Measurements from ENCODE around the gene VAV2. TPM values are rescaled to one million over a fixed set of nuclear protein-coding genes. Genes with fewer than 3 reads are reported as not detected.

The VAV2 gene
- total and polyA plus RNA-seq, 2 of the 4 experiments (the other 2 are of a cell fraction): 10.8 to 13.4 TPM

DNA sequence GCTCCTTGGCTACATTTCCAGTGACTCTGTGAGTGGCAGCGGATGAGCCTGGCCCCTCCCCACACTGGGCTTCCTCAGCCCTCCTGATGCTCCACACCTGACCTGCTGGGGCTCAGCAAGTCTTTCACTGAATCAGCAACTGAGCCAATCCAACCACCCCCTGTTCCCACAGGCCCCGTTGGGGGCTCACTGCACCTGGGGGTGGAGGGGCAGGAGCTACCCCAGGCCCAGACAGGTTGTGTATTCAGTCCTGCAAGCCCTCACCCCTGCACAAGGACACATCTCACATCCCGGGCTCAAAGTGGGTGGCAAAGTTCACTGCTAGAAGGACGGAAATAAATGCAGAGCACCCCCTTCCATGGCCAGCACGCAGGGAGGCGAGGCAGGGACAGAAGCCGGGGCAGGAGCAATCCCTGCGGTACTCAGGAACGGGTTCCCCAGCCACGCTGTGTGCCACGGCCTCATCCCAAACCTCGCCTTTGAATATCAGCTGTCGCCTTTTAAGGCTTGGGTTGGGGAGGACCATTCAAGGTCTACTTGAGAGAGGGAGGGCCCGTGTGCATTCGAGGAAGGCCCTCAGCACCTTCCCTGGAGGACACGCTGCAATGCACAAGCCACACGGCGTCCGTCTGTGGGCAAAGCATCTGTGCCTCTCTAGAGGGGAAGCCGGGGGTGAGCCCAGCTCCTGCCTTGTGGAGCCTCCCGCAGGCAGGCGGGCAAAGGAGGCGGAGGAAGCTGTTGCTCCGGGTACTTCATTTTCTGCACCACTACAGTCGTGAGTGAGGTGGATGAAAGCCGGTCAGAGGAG, 179.0 kb downstream of the VAV2 start:
- Histone ChIP-seq H3K18ac (ENCODE audit: low read depth, low read length) (no peak overlapping the region), H3K56ac (ENCODE audit: extremely low read depth, insufficient read depth, low read length) (no peak overlapping the region), H3K9ac (ENCODE audit: low read depth, low read length) (no peak overlapping the region), H4K5ac (ENCODE audit: low read depth, low read length) (no peak overlapping the region), H3K4me3 (ENCODE audit: insufficient read depth, low read depth, low read length) (no peak overlapping the region), H3K23ac (ENCODE audit: low read depth, low read length) (0 out of 2 replicates have a peak overlapping the region, but pooled peaks have one; percentile 59), H3K27ac (ENCODE audit: insufficient read depth, low read length) (no peak overlapping the region), H3K4me2 (ENCODE audit: low read depth, low read length) (no peak overlapping the region), H2BK120ac (ENCODE audit: low read depth, low read length) (no peak overlapping the region), H3K4me1 (ENCODE audit: control insufficient read depth, insufficient read depth, low read length) (no peaks in the 10 kb centered on the region; the same call in 1 of the 2 replicates), H4K8ac (ENCODE audit: low read depth in 2 of 2, low read length in 2 of 2) (no peak overlapping the region), H3K79me1 (ENCODE audit: low read depth in 1 of 2, low read length in 2 of 2) (peaks cover 0 to 17% of the 10 kb centered on the region in 2 experiments; a peak in 1 of 4 replicates), H2BK15ac (ENCODE audit: low read depth, low read length) (no peak overlapping the region), H3K27me3 (ENCODE audit: control insufficient read depth, insufficient read depth, low read length) (no peaks in the 10 kb centered on the region), H4K91ac (ENCODE audit: insufficient read depth, low read depth, low read length) (no peak overlapping the region), H2BK20ac (ENCODE audit: low read depth, low read length) (no peak overlapping the region), H2AFZ (replicated peaks; ENCODE audit: low read length, poor library complexity) (no peak overlapping the region), H2AK9ac (replicated peaks; ENCODE audit: low read depth, low read length, poor library complexity) (no peak overlapping the region), H2AK5ac (ENCODE audit: low read depth, low read length) (no peak overlapping the region), H3K9me1 (ENCODE audit: insufficient read depth, low read length) (peaks cover 3% of the 10 kb centered on the region), H4K20me1 (ENCODE audit: insufficient read depth, low read length) (no peaks in the 10 kb centered on the region; the same call in 1 of the 2 replicates), H3K9me3 (ENCODE audit: control insufficient read depth, insufficient read depth, low read length) (no peaks in the 10 kb centered on the region), H3K14ac (replicated peaks; ENCODE audit: low read depth, low read length) (no peak overlapping the region), H3K4ac (ENCODE audit: low read depth, low read length) (no peak overlapping the region), H2BK5ac (ENCODE audit: low read depth, low read length, poor library complexity, severe bottlenecking) (no peak overlapping the region), H3K36me3 (ENCODE audit: control insufficient read depth, insufficient read depth, low read length) (peaks cover 13% of the 10 kb centered on the region)
- 92% methylated on average over 16 of the region's 26 CpGs; no CpG with 5 or more reads in 1 of the 2 experiments for WGBS, 2 experiments (ENCODE audit: extremely low coverage in 2 of 2, insufficient read length in 1 of 2)
- no TSS peak for BruUV-seq (replicated peaks)
- in situ Hi-C loops (cut with MboI; ENCODE audit: low sequenced_read_pairs): loop anchor here (25.0 kb wide), 1 partner anchor 599 kb away; no protein-coding TSS in a partner anchor
- POLR2A ChIA-PET (ENCODE audit: unreplicated experiment): no interaction called here
- no peak for TF ChIP-seq MXI1 (IDR thresholded peaks at IDR 0.05; ENCODE audit: borderline replicate concordance, low read depth, low read length)
- TF ChIP-seq BHLHE40 (IDR thresholded peaks at IDR 0.05; ENCODE audit: low read depth, low read length): no peak
- TF ChIP-seq, protein P1, sequence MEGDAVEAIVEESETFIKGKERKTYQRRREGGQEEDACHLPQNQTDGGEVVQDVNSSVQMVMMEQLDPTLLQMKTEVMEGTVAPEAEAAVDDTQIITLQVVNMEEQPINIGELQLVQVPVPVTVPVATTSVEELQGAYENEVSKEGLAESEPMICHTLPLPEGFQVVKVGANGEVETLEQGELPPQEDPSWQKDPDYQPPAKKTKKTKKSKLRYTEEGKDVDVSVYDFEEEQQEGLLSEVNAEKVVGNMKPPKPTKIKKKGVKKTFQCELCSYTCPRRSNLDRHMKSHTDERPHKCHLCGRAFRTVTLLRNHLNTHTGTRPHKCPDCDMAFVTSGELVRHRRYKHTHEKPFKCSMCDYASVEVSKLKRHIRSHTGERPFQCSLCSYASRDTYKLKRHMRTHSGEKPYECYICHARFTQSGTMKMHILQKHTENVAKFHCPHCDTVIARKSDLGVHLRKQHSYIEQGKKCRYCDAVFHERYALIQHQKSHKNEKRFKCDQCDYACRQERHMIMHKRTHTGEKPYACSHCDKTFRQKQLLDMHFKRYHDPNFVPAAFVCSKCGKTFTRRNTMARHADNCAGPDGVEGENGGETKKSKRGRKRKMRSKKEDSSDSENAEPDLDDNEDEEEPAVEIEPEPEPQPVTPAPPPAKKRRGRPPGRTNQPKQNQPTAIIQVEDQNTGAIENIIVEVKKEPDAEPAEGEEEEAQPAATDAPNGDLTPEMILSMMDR (conservative IDR thresholded peaks at IDR 0.05; ENCODE audit: low read depth, low read length): no peak
- TF ChIP-seq POLR2A (IDR thresholded peaks at IDR 0.05; ENCODE audit: low read depth, low read length): no peak
- TF ChIP-seq RAD21 (IDR thresholded peaks at IDR 0.05; ENCODE audit: low read length): no peak
- dilution Hi-C loops (cut with HindIII; ENCODE audit: low sequenced_read_pairs, unreplicated experiment): no loop called here
- DNase-seq (no peak), ATAC-seq (ENCODE audit: low read depth) (no peak)
- intact Hi-C loops (cut with micrococcal nuclease): no loop called here
- CTCF ChIA-PET: no interaction called here
